Endothelial cell of umbilical vein (primary cell): ENCODE data around the gene GRWD1. TPM values are rescaled to one million over a fixed set of nuclear protein-coding genes. Genes with fewer than 3 reads are reported as not detected.
"Not testable (repeated sequence)": the region's sequence is repeated elsewhere in the genome, so short reads cannot be mapped to it uniquely, and the experiment has no call there.

Source experiments
- BruUV-seq: library from RNA; stranded (reverse); fragments of 400-500 nt; replicated peaks from 2 replicates; lab custom pipeline; 2021; lab: Mats Ljungman, UMichigan
- CTCF ChIA-PET: fragments of 300-600, 350-600 bp; sonication (Branson Sonifier 250); formaldehyde crosslinking; loops from one replicate; lab custom pipeline; 2021; ENCODE audit warnings: antibody characterized with exemption, inconsistent platforms; lab: Charles Lee
- POLR2A ChIA-PET: fragments of 300-600, 350-600 bp; sonication (Branson Sonifier 250); formaldehyde crosslinking; loops from one replicate; lab custom pipeline; 2021; ENCODE audit warnings: antibody characterized with exemption, inconsistent platforms; lab: Charles Lee
- DNase-seq: peaks from one replicate; pipeline ENCODE4 v3.0.0-alpha.2; 2011; ENCODE audit warnings: low read depth, low spot score
- FAIRE-seq: peaks from 2 replicates; lab custom pipeline; 2011; peaks lifted over from hg19 to GRCh38; lab: Jason Lieb, UNC
- H2AFZ ChIP-seq: 2 replicates; pipeline ENCODE4 v1.6.0; 2012; ENCODE audit warnings: low read depth, low read length, control low read depth, inconsistent platforms
- H3K27ac ChIP-seq: 2 replicates; pipeline ENCODE4 v1.5.1; 2011; ENCODE audit warnings: low read depth, mild to moderate bottlenecking, control low read depth, low read length, moderate library complexity; ENCODE audit not compliant: insufficient read depth
- H3K27me3 ChIP-seq, 2 experiments: 2 replicates each; pipeline versions ENCODE4 v1.6.0 to v1.6.1; 2011; ENCODE audit warnings: low read length in 2 of 2, mixed read lengths in 1 of 2; ENCODE audit not compliant: control insufficient read depth in 2 of 2, insufficient read depth in 2 of 2
- H3K36me3 ChIP-seq, 2 experiments: 2 replicates in 1 of 2; 3 replicates in 1 of 2; pipeline ENCODE4 v1.5.1; 2011; ENCODE audit warnings: low read length in 2 of 2, mild to moderate bottlenecking in 1 of 2, moderate library complexity in 1 of 2; ENCODE audit not compliant: control insufficient read depth in 2 of 2, insufficient read depth in 2 of 2; ENCODE audit errors: extremely low read depth in 1 of 2
- H3K4me1 ChIP-seq: 3 replicates; pipeline ENCODE4 v1.5.1; 2011; ENCODE audit warnings: mild to moderate bottlenecking, low read length; ENCODE audit not compliant: control insufficient read depth, insufficient read depth; ENCODE audit errors: extremely low read depth
- H3K4me2 ChIP-seq: 2 replicates; pipeline ENCODE4 v1.6.1; 2011; ENCODE audit warnings: low read length, control low read depth, mixed read lengths; ENCODE audit not compliant: insufficient read depth
- H3K4me3 ChIP-seq, 3 experiments: fragments of 200-600 bp in 1 of 3; sonication (generic), shearing (Covaris generic) in 1 of 3; replicated peaks in 1 of 3; 2 replicates each; pipeline ENCODE4 v1.5.1; 2011 to 2016; ENCODE audit warnings: control low read depth in 3 of 3, low read length in 3 of 3, mild to moderate bottlenecking in 2 of 3, inconsistent platforms in 1 of 3, low read depth in 1 of 3, moderate library complexity in 1 of 3; ENCODE audit not compliant: insufficient read depth in 1 of 3
- H3K79me2 ChIP-seq: 2 replicates; pipeline ENCODE4 v1.6.0; 2012; ENCODE audit warnings: low read length, inconsistent platforms; ENCODE audit not compliant: control insufficient read depth, insufficient read depth
- H3K9ac ChIP-seq: replicated peaks from 2 replicates; pipeline ENCODE3; 2011; ENCODE audit warnings: low read length, control low read depth; ENCODE audit not compliant: insufficient read depth; ENCODE audit errors: extremely low read depth
- H3K9me1 ChIP-seq: replicated peaks from 3 replicates; pipeline ENCODE4 v1.6.0; 2011; ENCODE audit warnings: mild to moderate bottlenecking, low read length; ENCODE audit not compliant: control insufficient read depth, insufficient read depth; ENCODE audit errors: extremely low read depth
- H3K9me3 ChIP-seq: replicated peaks from 2 replicates; pipeline ENCODE4 v1.5.1; 2012; ENCODE audit warnings: low read length, inconsistent platforms; ENCODE audit not compliant: control insufficient read depth, insufficient read depth
- H4K20me1 ChIP-seq: replicated peaks from 2 replicates; pipeline ENCODE3; 2011; ENCODE audit warnings: mild to moderate bottlenecking, low read length; ENCODE audit not compliant: control insufficient read depth, insufficient read depth; ENCODE audit errors: extremely low read depth
- EZH2 ChIP-seq: IDR thresholded peaks from 2 replicates; pipeline ENCODE4 v1.6.1; 2012; ENCODE audit warnings: borderline replicate concordance, low read depth, mild to moderate bottlenecking, moderate library complexity, low read length, inconsistent platforms; ENCODE audit not compliant: severe bottlenecking
- FOS ChIP-seq: IDR thresholded peaks from 2 replicates; pipeline ENCODE4 v1.6.1; 2011; ENCODE audit warnings: mild to moderate bottlenecking, low read length, moderate library complexity, borderline replicate concordance; ENCODE audit not compliant: insufficient read depth
- JUN ChIP-seq: IDR thresholded peaks from 2 replicates; pipeline ENCODE4 v1.6.1; 2011; ENCODE audit warnings: borderline replicate concordance, low read depth; ENCODE audit not compliant: insufficient read length, insufficient read depth
- MAX ChIP-seq: IDR thresholded peaks from 2 replicates; pipeline ENCODE4 v1.6.1; 2011; ENCODE audit not compliant: insufficient read depth, insufficient read length
- POLR2A ChIP-seq: IDR thresholded peaks from 2 replicates; pipeline ENCODE4 v1.6.1; 2012; ENCODE audit warnings: low read depth, mild to moderate bottlenecking, control low read depth, low read length
- dilution Hi-C: fragments of 300-500 bp; cut with MboI; formaldehyde crosslinking; loops from one replicate; pipeline ENCODE4 v1.15.0; 2019; ENCODE audit warnings: low sequenced_read_pairs; ENCODE audit not compliant: extremely low pct_ligation_motif_present
- intact Hi-C: fragments of 100-400 bp; cut with micrococcal nuclease; formaldehyde crosslinking; loops from one replicate; pipeline ENCODE4 v1.10.0; 2022
- polyA plus RNA-seq, 4 experiments: library from polyadenylated mRNA; depleted of rRNA in 3 of 4; stranded (reverse) in 3 of 4; unstranded in 1 of 4; fragments of >200 nt; gene quantifications; 2 replicates each; pipeline versions ENCODE4 v1.2.1 to v1.2.3, GENCODE V29; 2011 to 2012; ENCODE audit warnings: missing spikeins in 1 of 4
- total RNA-seq: library from RNA; stranded (reverse); gene quantifications from 2 replicates; pipeline ENCODE4 v1.2.3, GENCODE V29; 2021

GRWD1 gene
- total and polyA plus RNA-seq, 2 donors (not counting 3 experiments of a cell fraction or from before 2014, with no cell fraction given) = 26.3 to 52.7 TPM

- no TSS peak for BruUV-seq
- POLR2A ChIA-PET = interaction anchor here (0.6 kb wide), 1 partner anchor 86 kb away, joined by 3 read pairs; no protein-coding TSS in a partner anchor
- H2AFZ ChIP-seq = no peak overlapping the region
Measured at GRCh38 chr19:48487544-48487943, 41.8 kb downstream of the GRWD1 start.

GRCh38 chr19:48487948-48488347 lies 42.2 kb downstream of the GRWD1 start:
- peak; percentile 93 for FAIRE-seq
- ChIA-PET POLR2A (no interaction called here), CTCF (interaction anchor here (0.8 to 5.3 kb wide), 8 partner anchors 9 to 174 kb away, joined by 3 to 203 read pairs (median 5); no protein-coding TSS in a partner anchor)
- H3K4me1 ChIP-seq = peaks cover 9% of the 10 kb centered on the region
- H3K27ac ChIP-seq = no peak overlapping the region
- no peaks in the 10 kb centered on the region for H4K20me1 ChIP-seq
- H3K9me1 ChIP-seq = no peaks in the 10 kb centered on the region
- peak; percentile 60 for DNase-seq
- H3K36me3 ChIP-seq = no peaks in the 10 kb centered on the region
- intact Hi-C loops (no loop called here), dilution Hi-C loops (no loop called here)
- no peak overlapping the region for H3K4me3 ChIP-seq
- no peak overlapping the region for H2AFZ ChIP-seq
- no peaks in the 10 kb centered on the region for H3K79me2 ChIP-seq
- no peak overlapping the region for H3K9ac ChIP-seq
- TF ChIP-seq MAX (no peak), FOS (peak; percentile 78), JUN (no peak), EZH2 (no peak)
- no TSS peak for BruUV-seq
- peaks cover 3 to 7% of the 10 kb centered on the region in 2 experiments for H3K27me3 ChIP-seq
- H3K9me3 ChIP-seq = no peaks in the 10 kb centered on the region
- H3K4me2 ChIP-seq = peak overlapping the region; percentile 42

More at GRCh38 chr19:48487544-48487943, 41.8 kb downstream of the GRWD1 start:
- Histone ChIP-seq H3K4me3 (no peak overlapping the region), H3K27me3 (peaks cover 3 to 7% of the 10 kb centered on the region in 2 experiments), H3K9ac (no peak overlapping the region), H3K27ac (no peak overlapping the region), H3K9me1 (no peaks in the 10 kb centered on the region), H3K4me1 (peaks cover 10% of the 10 kb centered on the region), H3K9me3 (no peaks in the 10 kb centered on the region), H3K4me2 (peak overlapping the region; percentile 42), H4K20me1 (no peaks in the 10 kb centered on the region), H3K79me2 (no peaks in the 10 kb centered on the region), H3K36me3 (no peaks in the 10 kb centered on the region)
- no peak for DNase-seq
- FAIRE-seq = no peak
- dilution Hi-C loops (no loop called here), intact Hi-C loops (no loop called here)
- CTCF ChIA-PET = interaction anchor here (0.8 to 5.3 kb wide), 9 partner anchors 9 to 173 kb away, joined by 3 to 203 read pairs (median 5); partner anchors contain the start of gene KDELR1
- TF ChIP-seq EZH2 (no peak), POLR2A (no peak)

GRCh38 chr19:48488478-48488877 lies 42.7 kb downstream of the GRWD1 start:
- H3K9ac ChIP-seq, FAIRE-seq: not testable (repeated sequence)

More at GRCh38 chr19:48488478-48488877, 42.7 kb downstream of the GRWD1 start:
- intact Hi-C loops, H3K4me1 ChIP-seq, H3K27ac ChIP-seq, H3K27me3 ChIP-seq, dilution Hi-C loops, POLR2A ChIA-PET, H3K79me2 ChIP-seq, H2AFZ ChIP-seq, H3K9me1 ChIP-seq, H3K9me3 ChIP-seq, BruUV-seq, DNase-seq, H3K36me3 ChIP-seq, H3K4me2 ChIP-seq, H4K20me1 ChIP-seq, H3K4me3 ChIP-seq: not testable (repeated sequence)
- CTCF ChIA-PET = interaction anchor here (1.1 to 5.3 kb wide), 8 partner anchors 10 to 174 kb away, joined by 3 to 203 read pairs (median 6); no protein-coding TSS in a partner anchor
